Kidney epithelial cell (primary cell): ENCODE results near the gene SRSF3. TPM values are rescaled to one million over a fixed set of nuclear protein-coding genes. Genes with fewer than 3 reads are reported as not detected.

Experiments
- DNase-seq: peaks from one replicate; pipeline ENCODE4 v3.0.0-alpha.2; 2010; ENCODE audit warnings: low read depth
- H3K27me3 ChIP-seq: 2 replicates; pipeline ENCODE4 v1.6.0; 2011; ENCODE audit warnings: low read length; ENCODE audit not compliant: control insufficient read depth, insufficient read depth
- H3K36me3 ChIP-seq: 2 replicates; pipeline ENCODE4 v1.5.1; 2011; ENCODE audit warnings: low read length; ENCODE audit not compliant: control insufficient read depth, insufficient read depth
- H3K4me3 ChIP-seq: 2 replicates; pipeline ENCODE4 v1.5.1; 2011; ENCODE audit warnings: low read depth, mild to moderate bottlenecking, control low read depth, low read length
- CTCF ChIP-seq: IDR thresholded peaks from 2 replicates; pipeline ENCODE4 v1.5.1; 2011; ENCODE audit warnings: mild to moderate bottlenecking, moderate library complexity, low read length, control low read depth, inconsistent platforms; ENCODE audit not compliant: insufficient read depth, poor library complexity, severe bottlenecking
- total RNA-seq: library from RNA; depleted of rRNA; stranded (reverse); fragments of >200 nt; gene quantifications from 2 replicates; pipeline ENCODE4 v1.2.3, GENCODE V29; 2015

Gene SRSF3
- total RNA-seq, 1 donor from 2014 or later, result 177 TPM

DNA sequence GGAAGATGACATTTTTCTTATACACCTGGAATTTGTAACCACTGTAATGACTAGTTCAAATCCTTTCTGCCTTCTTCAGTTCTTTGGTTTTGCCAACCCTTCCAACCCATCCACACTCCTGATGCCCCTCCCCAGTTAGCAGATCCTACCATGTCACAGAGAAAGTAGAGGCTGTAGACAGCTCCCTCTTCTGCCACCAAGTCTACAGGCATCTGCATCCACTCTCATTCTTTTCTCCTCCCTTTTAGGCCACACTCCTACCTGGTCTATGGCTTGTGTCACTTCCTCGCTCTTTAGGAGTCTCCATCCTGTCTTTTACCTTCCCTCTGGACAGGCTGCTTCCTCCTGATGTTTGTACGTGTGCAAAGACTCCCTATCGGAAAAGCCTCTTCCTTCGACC is 33.3 kb upstream of the SRSF3 start:
- no peak for TF ChIP-seq CTCF
- Histone ChIP-seq H3K27me3 (no peaks in the 10 kb centered on the region), H3K4me3 (no peak overlapping the region), H3K36me3 (no peaks in the 10 kb centered on the region)
- DNase-seq, result no peak

DNA sequence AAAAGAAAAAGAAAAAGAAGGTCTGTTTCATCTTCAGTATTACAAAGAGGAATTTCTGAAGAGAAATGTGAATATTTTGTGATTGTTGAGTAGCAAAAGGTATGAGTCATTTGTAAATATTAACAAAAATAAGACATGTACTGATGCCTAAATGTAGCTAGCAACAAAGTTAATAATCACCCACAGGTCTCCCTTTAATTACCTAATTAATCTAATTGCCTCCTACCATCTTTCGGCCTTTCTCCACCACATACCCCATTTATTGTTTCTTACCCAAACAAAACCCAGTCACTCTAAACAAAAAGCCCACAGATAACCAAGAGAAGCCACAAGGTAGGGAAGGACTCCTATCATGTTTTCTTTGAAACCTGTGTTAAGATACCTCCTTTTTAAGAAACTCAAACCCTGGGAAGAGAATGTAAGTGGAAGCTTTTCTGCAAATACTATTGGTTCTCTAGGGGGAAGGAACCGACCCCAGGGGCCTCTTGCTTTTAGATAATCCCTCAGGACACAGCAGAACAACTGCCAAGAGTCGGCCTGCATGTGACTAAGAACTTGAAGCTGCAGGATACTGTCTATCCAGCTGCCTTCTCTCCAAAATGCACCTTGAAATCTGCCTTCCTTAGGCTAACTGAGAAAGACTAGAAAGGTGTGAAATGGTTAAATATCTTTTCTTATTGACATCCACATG is 30.8 kb upstream of the SRSF3 start:
- Histone ChIP-seq H3K36me3 (no peaks in the 10 kb centered on the region), H3K27me3 (no peaks in the 10 kb centered on the region), H3K4me3 (no peak overlapping the region)
- no peak for TF ChIP-seq CTCF
- DNase-seq, result no peak

- Histone ChIP-seq H3K36me3 (no peaks in the 10 kb centered on the region), H3K27me3 (no peaks in the 10 kb centered on the region), H3K4me3 (no peak overlapping the region)
- TF ChIP-seq CTCF, result no peak
- DNase-seq, result no peak
Observed at GRCh38 chr6:36563928-36564284, 30.3 kb upstream of the SRSF3 start.

GRCh38 chr6:36566418-36566905 is 27.7 kb upstream of the SRSF3 start:
- no peak for TF ChIP-seq CTCF
- Histone ChIP-seq H3K36me3 (no peaks in the 10 kb centered on the region), H3K4me3 (no peak overlapping the region), H3K27me3 (no peaks in the 10 kb centered on the region)
- DNase-seq, result no peak

DNA sequence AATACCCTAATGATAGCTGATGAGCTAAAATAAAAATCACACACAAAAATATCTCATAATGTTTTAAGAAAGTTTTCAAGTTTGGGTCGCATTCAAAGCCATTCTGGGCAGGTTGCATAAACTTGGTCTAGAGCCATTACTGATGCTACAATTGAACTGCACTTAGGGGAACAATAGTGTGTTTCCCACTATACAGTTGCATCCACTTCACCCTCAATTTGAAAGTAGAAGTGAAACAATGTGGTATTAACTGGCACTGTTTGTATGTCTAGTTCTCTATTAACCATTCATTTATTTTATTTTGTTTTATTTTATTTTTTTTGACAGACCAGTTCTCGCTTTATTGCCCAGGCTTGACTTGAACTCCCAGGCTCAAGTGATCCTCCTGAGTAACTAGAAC is 23.9 kb upstream of the SRSF3 start:
- Histone ChIP-seq H3K27me3 (no peaks in the 10 kb centered on the region), H3K36me3 (no peaks in the 10 kb centered on the region), H3K4me3 (no peak overlapping the region)
- DNase-seq, result no peak
- TF ChIP-seq CTCF, result no peak
